Ishikawa (cell line): ENCODE measurements around the gene GPLD1.

Experiments
- CEBPB ChIP-seq: IDR thresholded peaks from 2 replicates; pipeline ENCODE4 v1.6.1; 2012
- EGR1 ChIP-seq: IDR thresholded peaks from 2 replicates; pipeline ENCODE4 v1.6.1; 2012
- EP300 ChIP-seq: IDR thresholded peaks from 2 replicates; pipeline ENCODE4 v1.6.1; 2012; ENCODE audit warnings: borderline replicate concordance
- MAX ChIP-seq: IDR thresholded peaks from 2 replicates; pipeline ENCODE4 v1.6.1; 2012
- TAF1 ChIP-seq: IDR thresholded peaks from 2 replicates; pipeline ENCODE4 v1.6.1; 2012; ENCODE audit warnings: low read depth, mild to moderate bottlenecking
- ZBTB7A ChIP-seq: IDR thresholded peaks from 2 replicates; pipeline ENCODE4 v1.6.1; 2012; ENCODE audit warnings: low read depth
- TF ChIP-seq, protein P1 (sequence below): IDR thresholded peaks from 2 replicates; pipeline ENCODE4 v1.6.1; 2012; ENCODE audit warnings: low read depth, mild to moderate bottlenecking
- TF ChIP-seq, protein P2 (sequence below): IDR thresholded peaks from 2 replicates; pipeline ENCODE4 v1.6.1; 2012

- TF ChIP-seq MAX, result no peak
- TF ChIP-seq, protein P1, sequence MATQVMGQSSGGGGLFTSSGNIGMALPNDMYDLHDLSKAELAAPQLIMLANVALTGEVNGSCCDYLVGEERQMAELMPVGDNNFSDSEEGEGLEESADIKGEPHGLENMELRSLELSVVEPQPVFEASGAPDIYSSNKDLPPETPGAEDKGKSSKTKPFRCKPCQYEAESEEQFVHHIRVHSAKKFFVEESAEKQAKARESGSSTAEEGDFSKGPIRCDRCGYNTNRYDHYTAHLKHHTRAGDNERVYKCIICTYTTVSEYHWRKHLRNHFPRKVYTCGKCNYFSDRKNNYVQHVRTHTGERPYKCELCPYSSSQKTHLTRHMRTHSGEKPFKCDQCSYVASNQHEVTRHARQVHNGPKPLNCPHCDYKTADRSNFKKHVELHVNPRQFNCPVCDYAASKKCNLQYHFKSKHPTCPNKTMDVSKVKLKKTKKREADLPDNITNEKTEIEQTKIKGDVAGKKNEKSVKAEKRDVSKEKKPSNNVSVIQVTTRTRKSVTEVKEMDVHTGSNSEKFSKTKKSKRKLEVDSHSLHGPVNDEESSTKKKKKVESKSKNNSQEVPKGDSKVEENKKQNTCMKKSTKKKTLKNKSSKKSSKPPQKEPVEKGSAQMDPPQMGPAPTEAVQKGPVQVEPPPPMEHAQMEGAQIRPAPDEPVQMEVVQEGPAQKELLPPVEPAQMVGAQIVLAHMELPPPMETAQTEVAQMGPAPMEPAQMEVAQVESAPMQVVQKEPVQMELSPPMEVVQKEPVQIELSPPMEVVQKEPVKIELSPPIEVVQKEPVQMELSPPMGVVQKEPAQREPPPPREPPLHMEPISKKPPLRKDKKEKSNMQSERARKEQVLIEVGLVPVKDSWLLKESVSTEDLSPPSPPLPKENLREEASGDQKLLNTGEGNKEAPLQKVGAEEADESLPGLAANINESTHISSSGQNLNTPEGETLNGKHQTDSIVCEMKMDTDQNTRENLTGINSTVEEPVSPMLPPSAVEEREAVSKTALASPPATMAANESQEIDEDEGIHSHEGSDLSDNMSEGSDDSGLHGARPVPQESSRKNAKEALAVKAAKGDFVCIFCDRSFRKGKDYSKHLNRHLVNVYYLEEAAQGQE, result no peak
- TF ChIP-seq CEBPB, result no peak
- TF ChIP-seq, protein P2, sequence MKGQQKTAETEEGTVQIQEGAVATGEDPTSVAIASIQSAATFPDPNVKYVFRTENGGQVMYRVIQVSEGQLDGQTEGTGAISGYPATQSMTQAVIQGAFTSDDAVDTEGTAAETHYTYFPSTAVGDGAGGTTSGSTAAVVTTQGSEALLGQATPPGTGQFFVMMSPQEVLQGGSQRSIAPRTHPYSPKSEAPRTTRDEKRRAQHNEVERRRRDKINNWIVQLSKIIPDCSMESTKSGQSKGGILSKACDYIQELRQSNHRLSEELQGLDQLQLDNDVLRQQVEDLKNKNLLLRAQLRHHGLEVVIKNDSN, result no peak
- TF ChIP-seq TAF1, result no peak
- no peak for TF ChIP-seq EP300
- TF ChIP-seq EGR1, result no peak
- TF ChIP-seq ZBTB7A, result no peak
Measured at GRCh38 chr6:24484657-24485323, 4.6 kb downstream of the GPLD1 start.
